ENCODE data around the gene KRTAP2-2. TPM values are rescaled to one million over a fixed set of nuclear protein-coding genes. Genes with fewer than 3 reads are reported as not detected.
"Not testable (repeated sequence)": the region's sequence is repeated elsewhere in the genome, so short reads cannot be mapped to it uniquely, and the experiment has no call there.

Gene KRTAP2-2
- total and polyA plus RNA-seq, 9 donors, result not detected

DNA sequence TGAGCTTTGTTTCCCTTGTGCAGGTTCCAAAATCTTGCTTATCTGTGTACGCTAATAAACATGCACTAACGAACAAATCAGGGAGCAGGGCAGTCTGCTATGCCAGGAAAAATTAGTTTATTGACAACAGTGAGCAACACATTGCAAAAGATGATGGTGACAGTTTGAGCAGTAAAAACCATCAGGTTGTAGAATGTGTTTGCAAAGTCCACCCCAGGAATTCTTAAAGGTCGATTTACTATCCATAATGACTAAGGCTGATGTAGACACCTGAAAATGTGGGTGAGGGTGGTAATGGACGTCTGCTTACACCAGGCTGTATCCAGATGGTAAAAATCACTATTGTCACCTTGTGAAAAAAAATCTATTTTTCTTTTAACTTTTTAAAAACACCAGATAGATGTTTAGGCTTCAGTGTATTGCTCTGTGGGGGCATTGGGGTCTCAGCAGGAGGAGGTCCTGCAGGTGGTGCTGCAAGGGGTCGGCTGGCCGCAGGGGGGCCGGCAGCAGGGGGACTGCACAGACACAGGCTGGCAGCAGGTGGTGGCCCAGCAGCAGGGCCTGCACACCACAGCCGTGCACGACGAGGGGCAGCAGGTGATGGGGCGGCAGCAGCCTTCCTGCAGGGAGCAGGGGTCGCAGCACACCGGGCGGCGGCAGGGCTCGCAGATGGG lies 10.1 kb upstream of the KRTAP2-2 start:
- H3K4me3 ChIP-seq (ENCODE audit: low read length); H3K36me3 ChIP-seq (ENCODE audit: control insufficient read depth, insufficient read depth, low read length); H3K27me3 ChIP-seq (ENCODE audit: control insufficient read depth, insufficient read depth, low read length); DNase-seq; H3K27ac ChIP-seq (ENCODE audit: low read length); H3K9me3 ChIP-seq (replicated peaks; ENCODE audit: control insufficient read depth, low read depth, low read length); H3K4me1 ChIP-seq (ENCODE audit: control insufficient read depth, insufficient read depth, low read length): not testable (repeated sequence)
- 100% methylated on average over 2 of the region's 16 CpGs for WGBS (ENCODE audit: insufficient coverage)

DNA sequence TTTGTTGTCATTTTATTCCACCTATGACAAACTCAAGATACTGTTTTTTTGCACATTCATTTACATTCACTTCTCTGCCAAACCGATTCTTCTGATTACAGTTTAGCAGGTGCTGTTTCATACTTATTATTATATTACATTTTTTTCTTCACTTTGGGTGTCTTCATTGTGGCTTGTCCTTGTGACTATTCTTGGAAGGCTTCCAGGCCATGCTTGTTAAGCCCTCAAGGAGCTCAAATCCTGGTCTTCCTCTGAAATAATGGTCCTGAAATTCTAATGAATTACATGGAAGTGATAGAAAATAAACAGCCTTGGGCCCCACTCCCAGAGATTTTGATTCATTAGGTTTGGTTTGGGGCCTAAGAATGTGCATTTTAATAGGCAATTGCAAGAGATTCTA lies 9.3 kb upstream of the KRTAP2-2 start:
- H3K27me3 ChIP-seq (ENCODE audit: control insufficient read depth, insufficient read depth, low read length), result peaks cover 4% of the 10 kb centered on the region
- no peak for DNase-seq
- H3K4me3 ChIP-seq (ENCODE audit: low read length), result no peak overlapping the region
- H3K9me3 ChIP-seq (replicated peaks; ENCODE audit: control insufficient read depth, low read depth, low read length), result no peaks in the 10 kb centered on the region
- H3K27ac ChIP-seq (ENCODE audit: low read length), result no peak overlapping the region
- WGBS (ENCODE audit: insufficient coverage), result no CpG with 5 or more reads among the region's 1 CpG
- no peaks in the 10 kb centered on the region for H3K4me1 ChIP-seq (ENCODE audit: control insufficient read depth, insufficient read depth, low read length)
- no peaks in the 10 kb centered on the region for H3K36me3 ChIP-seq (ENCODE audit: control insufficient read depth, insufficient read depth, low read length)

- Histone ChIP-seq H3K27me3 (ENCODE audit: control insufficient read depth, insufficient read depth, low read length) (peaks cover 5% of the 10 kb centered on the region), H3K36me3 (ENCODE audit: control insufficient read depth, insufficient read depth, low read length) (no peaks in the 10 kb centered on the region), H3K27ac (ENCODE audit: low read length) (no peak overlapping the region), H3K4me3 (ENCODE audit: low read length) (no peak overlapping the region), H3K4me1 (ENCODE audit: control insufficient read depth, insufficient read depth, low read length) (no peaks in the 10 kb centered on the region), H3K9me3 (replicated peaks; ENCODE audit: control insufficient read depth, low read depth, low read length) (no peaks in the 10 kb centered on the region)
- no peak for DNase-seq
- WGBS (ENCODE audit: insufficient coverage), result no CpG with 5 or more reads among the region's 4 CpGs
These were observed 8.4 kb upstream of the KRTAP2-2 start for GRCh38 chr17:41063449-41063848.

GRCh38 chr17:41061964-41062363 lies 6.9 kb upstream of the KRTAP2-2 start:
- Histone ChIP-seq H3K27me3 (ENCODE audit: control insufficient read depth, insufficient read depth, low read length) (peaks cover 5% of the 10 kb centered on the region), H3K9me3 (replicated peaks; ENCODE audit: control insufficient read depth, low read depth, low read length) (no peaks in the 10 kb centered on the region), H3K4me1 (ENCODE audit: control insufficient read depth, insufficient read depth, low read length) (no peaks in the 10 kb centered on the region), H3K4me3 (ENCODE audit: low read length) (no peak overlapping the region), H3K27ac (ENCODE audit: low read length) (no peak overlapping the region), H3K36me3 (ENCODE audit: control insufficient read depth, insufficient read depth, low read length) (no peaks in the 10 kb centered on the region)
- no peak for DNase-seq
- WGBS (ENCODE audit: insufficient coverage), result no CpG with 5 or more reads among the region's 1 CpG

DNA sequence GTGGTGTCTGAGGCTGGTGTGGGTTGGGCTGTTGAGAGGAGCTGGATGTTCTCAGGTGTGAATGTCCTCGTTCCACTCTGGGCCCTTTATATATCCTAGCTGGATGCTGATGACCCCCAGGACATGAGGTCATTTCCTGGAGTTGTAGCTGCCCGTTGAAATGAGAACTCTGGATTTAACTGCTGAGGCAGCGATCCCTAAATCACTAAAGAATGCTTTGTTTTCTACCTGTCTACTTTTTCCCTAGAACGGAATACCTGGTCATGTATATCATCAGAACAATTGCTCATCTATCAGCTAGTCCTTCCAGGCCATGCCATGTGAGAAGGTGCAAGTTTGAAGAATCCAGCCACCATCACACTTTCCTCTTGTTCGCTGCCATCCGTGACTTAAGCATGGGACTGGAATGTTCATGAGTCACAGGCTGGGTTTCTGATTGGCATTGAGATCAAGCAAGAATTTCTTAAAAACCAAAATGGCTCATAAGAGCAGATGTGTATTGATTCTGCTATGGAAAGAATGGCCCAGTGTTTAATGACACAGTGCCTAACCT lies 5.1 kb upstream of the KRTAP2-2 start, which contains the start of gene KRTAP2-3:
Gene KRTAP2-3 (minus strand): TSS at position 63 of the 553 bp plus-strand sequence. CDS start 64 bp downstream, outside the sequence.
- DNase-seq, result no peak
- Histone ChIP-seq H3K27me3 (ENCODE audit: control insufficient read depth, insufficient read depth, low read length) (peaks cover 5% of the 10 kb centered on the region), H3K9me3 (replicated peaks; ENCODE audit: control insufficient read depth, low read depth, low read length) (no peaks in the 10 kb centered on the region), H3K36me3 (ENCODE audit: control insufficient read depth, insufficient read depth, low read length) (no peaks in the 10 kb centered on the region), H3K4me3 (ENCODE audit: low read length) (no peak within 1 kb of the TSS), H3K4me1 (ENCODE audit: control insufficient read depth, insufficient read depth, low read length) (no peaks in the 10 kb centered on the region), H3K27ac (ENCODE audit: low read length) (no peak within 1 kb of the TSS)
- 42% methylated on average over 4 of the region's 6 CpGs for WGBS (ENCODE audit: insufficient coverage)

GRCh38 chr17:41059276-41060051 lies 4.4 kb upstream of the KRTAP2-2 start:
- DNase-seq; H3K9me3 ChIP-seq (replicated peaks; ENCODE audit: control insufficient read depth, low read depth, low read length); H3K27ac ChIP-seq (ENCODE audit: low read length); H3K27me3 ChIP-seq (ENCODE audit: control insufficient read depth, insufficient read depth, low read length); H3K4me1 ChIP-seq (ENCODE audit: control insufficient read depth, insufficient read depth, low read length); H3K36me3 ChIP-seq (ENCODE audit: control insufficient read depth, insufficient read depth, low read length); H3K4me3 ChIP-seq (ENCODE audit: low read length): not testable (repeated sequence)
- 56% methylated on average over 3 of the region's 31 CpGs for WGBS (ENCODE audit: insufficient coverage)

DNA sequence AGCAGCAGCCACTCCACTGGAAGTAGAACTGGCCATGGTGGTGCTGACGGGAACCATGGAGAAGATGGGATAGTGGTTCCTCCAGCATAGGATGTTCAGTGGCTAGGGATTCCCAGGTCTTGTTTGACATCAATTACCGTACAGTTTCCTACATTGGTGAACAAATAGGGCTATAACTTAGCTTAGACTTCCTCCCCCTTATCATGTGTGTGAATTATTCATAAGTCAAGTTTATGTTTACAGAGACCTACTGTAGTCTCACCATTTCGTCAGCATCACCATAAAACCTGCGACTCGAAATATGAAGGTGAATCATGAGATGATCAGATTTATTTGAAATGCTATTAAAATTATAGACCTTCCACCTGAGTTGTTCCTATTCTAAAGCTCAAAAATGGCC lies 3.7 kb upstream of the KRTAP2-2 start:
- H3K4me3 ChIP-seq (ENCODE audit: low read length), result no peak overlapping the region
- no peaks in the 10 kb centered on the region for H3K36me3 ChIP-seq (ENCODE audit: control insufficient read depth, insufficient read depth, low read length)
- peaks cover 5% of the 10 kb centered on the region for H3K27me3 ChIP-seq (ENCODE audit: control insufficient read depth, insufficient read depth, low read length)
- WGBS (ENCODE audit: insufficient coverage), result no CpG with 5 or more reads among the region's 5 CpGs
- no peak for DNase-seq
- no peaks in the 10 kb centered on the region for H3K9me3 ChIP-seq (replicated peaks; ENCODE audit: control insufficient read depth, low read depth, low read length)
- no peaks in the 10 kb centered on the region for H3K4me1 ChIP-seq (ENCODE audit: control insufficient read depth, insufficient read depth, low read length)
- no peak overlapping the region for H3K27ac ChIP-seq (ENCODE audit: low read length)

GRCh38 chr17:41057547-41057946 lies 2.5 kb upstream of the KRTAP2-2 start:
- Histone ChIP-seq H3K27me3 (ENCODE audit: control insufficient read depth, insufficient read depth, low read length) (peaks cover 5% of the 10 kb centered on the region), H3K4me3 (ENCODE audit: low read length) (no peak overlapping the region), H3K4me1 (ENCODE audit: control insufficient read depth, insufficient read depth, low read length) (no peaks in the 10 kb centered on the region), H3K27ac (ENCODE audit: low read length) (no peak overlapping the region), H3K9me3 (replicated peaks; ENCODE audit: control insufficient read depth, low read depth, low read length) (no peaks in the 10 kb centered on the region), H3K36me3 (ENCODE audit: control insufficient read depth, insufficient read depth, low read length) (no peaks in the 10 kb centered on the region)
- no peak for DNase-seq
- no CpG with 5 or more reads among the region's 1 CpG for WGBS (ENCODE audit: insufficient coverage)

GRCh38 chr17:41054556-41054955 lies 474 bp downstream of the KRTAP2-2 start:
- not testable (repeated sequence) for H3K27me3 ChIP-seq (ENCODE audit: control insufficient read depth, insufficient read depth, low read length); H3K36me3 ChIP-seq (ENCODE audit: control insufficient read depth, insufficient read depth, low read length); H3K27ac ChIP-seq (ENCODE audit: low read length); DNase-seq; H3K4me3 ChIP-seq (ENCODE audit: low read length); H3K9me3 ChIP-seq (replicated peaks; ENCODE audit: control insufficient read depth, low read depth, low read length); H3K4me1 ChIP-seq (ENCODE audit: control insufficient read depth, insufficient read depth, low read length)
- WGBS (ENCODE audit: insufficient coverage), result 64% methylated on average over 2 of the region's 9 CpGs

DNA sequence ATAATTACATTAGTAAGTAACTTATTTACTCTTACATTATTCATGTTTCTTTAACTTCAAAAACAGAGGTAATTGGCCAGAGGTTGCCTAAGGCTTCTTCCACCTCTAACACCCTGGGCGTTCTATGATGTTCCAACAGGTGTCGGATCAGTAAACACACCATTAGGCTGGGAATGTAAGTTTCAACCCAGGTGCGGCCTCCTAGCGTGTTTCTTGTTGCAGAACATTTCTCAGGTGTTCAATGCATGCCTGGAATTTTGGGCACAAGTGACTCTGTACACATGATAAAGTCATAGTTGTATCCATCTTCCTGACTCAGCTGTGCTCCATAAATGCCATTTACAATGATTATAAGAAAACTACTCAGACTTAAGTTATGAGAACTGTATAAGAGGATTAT lies 1.0 kb downstream of the KRTAP2-2 start:
- no peaks in the 10 kb centered on the region for H3K9me3 ChIP-seq (replicated peaks; ENCODE audit: control insufficient read depth, low read depth, low read length)
- whole genome bisulfite sequencing (ENCODE audit: insufficient coverage), result 79% methylated on average over 4 of the region's 4 CpGs
- no peak for DNase-seq
- no peaks in the 10 kb centered on the region for H3K36me3 ChIP-seq (ENCODE audit: control insufficient read depth, insufficient read depth, low read length)
- no peaks in the 10 kb centered on the region for H3K4me1 ChIP-seq (ENCODE audit: control insufficient read depth, insufficient read depth, low read length)
- no peak overlapping the region for H3K4me3 ChIP-seq (ENCODE audit: low read length)
- H3K27me3 ChIP-seq (ENCODE audit: control insufficient read depth, insufficient read depth, low read length), result peaks cover 2% of the 10 kb centered on the region
- no peak overlapping the region for H3K27ac ChIP-seq (ENCODE audit: low read length)
